CD14-positive monocyte (primary cell): ENCODE measurements around the gene TMEM45A. TPM values are rescaled to one million over a fixed set of nuclear protein-coding genes. Genes with fewer than 3 reads are reported as not detected.

ENCODE experiments used
- DNase-seq, 3 donors: peaks; one replicate each; pipeline ENCODE4 v3.0.0-alpha.2; 2011 to 2022
- H2AFZ ChIP-seq: 2 replicates; pipeline ENCODE4 v1.6.0; 2012; ENCODE audit warnings: mild to moderate bottlenecking, low read depth, low read length, inconsistent platforms; ENCODE audit not compliant: insufficient read depth, poor library complexity, severe bottlenecking
- H3K27ac ChIP-seq, 2 donors: 1 replicate in 1 of 2; 2 replicates in 1 of 2; pipeline ENCODE4 v1.5.1; 2012 to 2013; ENCODE audit warnings: low read length in 2 of 2, control low read depth in 1 of 2, inconsistent platforms in 1 of 2, low read depth in 1 of 2, mild to moderate bottlenecking in 1 of 2
- H3K27me3 ChIP-seq, 2 donors: one replicate each; pipeline versions ENCODE4 v1.6.0 to v1.6.1; 2011 to 2013; ENCODE audit warnings: low read length in 2 of 2; ENCODE audit not compliant: control insufficient read depth in 2 of 2, insufficient read depth in 2 of 2
- H3K36me3 ChIP-seq, 2 donors: replicated peaks in 1 of 2; 1 replicate in 1 of 2; 2 replicates in 1 of 2; pipeline versions ENCODE4 v1.5.1 to v1.6.1; 2012 to 2013; ENCODE audit warnings: low read length in 2 of 2, control low read depth in 1 of 2, inconsistent platforms in 1 of 2, mild to moderate bottlenecking in 1 of 2; ENCODE audit not compliant: insufficient read depth in 2 of 2, control insufficient read depth in 1 of 2
- H3K4me1 ChIP-seq, 2 donors: 1 replicate in 1 of 2; 2 replicates in 1 of 2; pipeline versions ENCODE4 v1.5.1 to v1.6.1; 2012 to 2013; ENCODE audit warnings: low read length in 2 of 2, control low read depth in 1 of 2, inconsistent platforms in 1 of 2, mild to moderate bottlenecking in 1 of 2, moderate library complexity in 1 of 2; ENCODE audit not compliant: insufficient read depth in 2 of 2, control insufficient read depth in 1 of 2
- H3K4me2 ChIP-seq: replicated peaks from 2 replicates; pipeline ENCODE3; 2012; ENCODE audit warnings: low read length, moderate library complexity, mild to moderate bottlenecking; ENCODE audit not compliant: poor library complexity, severe bottlenecking; ENCODE audit errors: extremely low read depth
- H3K4me3 ChIP-seq, 3 experiments: fragments of 200-600 bp in 1 of 3; sonication (generic) in 1 of 3; replicated peaks in 1 of 3; 1 replicate in 2 of 3; 2 replicates in 1 of 3; pipeline ENCODE4 v1.5.1; 2011 to 2013; ENCODE audit warnings: low read length in 3 of 3, mild to moderate bottlenecking in 3 of 3, control low read depth in 2 of 3, low read depth in 2 of 3, inconsistent platforms in 1 of 3, moderate library complexity in 1 of 3
- H3K79me2 ChIP-seq: 2 replicates; pipeline ENCODE4 v1.6.0; 2012; ENCODE audit warnings: mild to moderate bottlenecking, control low read depth, inconsistent platforms, low read length, moderate library complexity; ENCODE audit not compliant: insufficient read depth
- H3K9ac ChIP-seq: 2 replicates; pipeline ENCODE4 v1.6.0; 2017; ENCODE audit warnings: low read length, mild to moderate bottlenecking; ENCODE audit not compliant: insufficient read depth, poor library complexity, severe bottlenecking
- H3K9me3 ChIP-seq, 2 donors: replicated peaks in 1 of 2; 1 replicate in 1 of 2; 2 replicates in 1 of 2; pipeline versions ENCODE4 v1.5.1 to v1.6.1; 2012 to 2013; ENCODE audit warnings: low read length in 2 of 2, control low read depth in 1 of 2; ENCODE audit not compliant: control insufficient read depth in 1 of 2, insufficient read depth in 1 of 2
- H4K20me1 ChIP-seq: 2 replicates; pipeline ENCODE4 v1.6.0; 2012; ENCODE audit warnings: mild to moderate bottlenecking, low read length, control low read depth, moderate library complexity; ENCODE audit not compliant: insufficient read depth
- H3K27ac Mint-ChIP-seq, 7 donors: one replicate each; pipeline ENCODE4 v1.8.0; 2020; ENCODE audit warnings: mild to moderate bottlenecking in 7 of 7, mixed read lengths in 7 of 7, moderate library complexity in 6 of 7, inconsistent platforms in 2 of 7
- H3K27me3 Mint-ChIP-seq, 3 donors: one replicate each; pipeline ENCODE4 v1.8.0; 2021 to 2022; ENCODE audit warnings: low read depth in 3 of 3, mild to moderate bottlenecking in 3 of 3, mixed read lengths in 3 of 3, moderate library complexity in 3 of 3, inconsistent platforms in 1 of 3
- H3K36me3 Mint-ChIP-seq, 2 donors: one replicate each; pipeline ENCODE4 v1.8.0; 2020; ENCODE audit warnings: mixed read lengths in 2 of 2, inconsistent platforms in 1 of 2, mild to moderate bottlenecking in 1 of 2
- H3K4me1 Mint-ChIP-seq: one replicate; pipeline ENCODE4 v1.8.0; 2020; ENCODE audit warnings: mild to moderate bottlenecking, mixed read lengths
- H3K4me3 Mint-ChIP-seq, 2 donors: one replicate each; pipeline ENCODE4 v1.8.0; 2020; ENCODE audit warnings: mild to moderate bottlenecking in 2 of 2, mixed read lengths in 2 of 2, moderate library complexity in 1 of 2
- H3K9me3 Mint-ChIP-seq, 7 donors: one replicate each; pipeline ENCODE4 v1.8.0; 2020 to 2022; ENCODE audit warnings: mixed read lengths in 7 of 7, mild to moderate bottlenecking in 6 of 7, moderate library complexity in 6 of 7, inconsistent platforms in 2 of 7
- CTCF ChIP-seq: fragments of 200-600 bp; IDR thresholded peaks from one replicate; pipeline ENCODE4 v1.8.0; 2022; ENCODE audit warnings: antibody characterized with exemption, mild to moderate bottlenecking
- WGBS: methylation state at CpG from one replicate; pipeline ENCODE4 v1.1.5; 2013; ENCODE audit warnings: missing lambda C conversion rate; ENCODE audit not compliant: insufficient coverage; 5-methylcytosine and 5-hydroxymethylcytosine counted together
- intact Hi-C, 2 donors: fragments of 100-400 bp; cut with micrococcal nuclease; formaldehyde crosslinking; loops; one replicate each; pipeline versions ENCODE4 v1.15.0 to v1.15.1; 2023
- polyA plus RNA-seq, 3 donors: library from polyadenylated mRNA; depleted of rRNA in 1 of 3; unstranded in 2 of 3; stranded (reverse) in 1 of 3; fragments of 300-500 nt in 2 of 3; fragments of >200 nt in 1 of 3; fragmentation: Illumina TruSeq in 2 of 3; gene quantifications; 1 replicate in 2 of 3; 2 replicates in 1 of 3; pipeline ENCODE4 v1.2.3, GENCODE V29; 2012 to 2021

Gene TMEM45A
- polyA plus RNA-seq, 3 donors = 0.03 to 1.5 (median 0.97) TPM

- Mint-ChIP-seq H3K27me3 (peaks cover 0 to 1% (median 0%) of the 10 kb centered on the region in 3 donors), H3K9me3 (peaks cover 14 to 25% (median 18%) of the 10 kb centered on the region in 7 donors)
- intact Hi-C loops = no loop called here
Measured at GRCh38 chr3:100467133-100467532, 25.3 kb upstream of the TMEM45A start.

GRCh38 chr3:100468676-100469075 lies 23.7 kb upstream of the TMEM45A start:
- peaks cover 15 to 25% (median 18%) of the 10 kb centered on the region in 7 donors for H3K9me3 Mint-ChIP-seq
- no peak overlapping the region for H3K4me2 ChIP-seq
- peaks cover 14 to 17% of the 10 kb centered on the region in 2 donors for H3K4me1 ChIP-seq
- H3K27ac ChIP-seq = no peak overlapping the region
- H3K9ac ChIP-seq = no peak overlapping the region
- H3K27me3 Mint-ChIP-seq = peaks cover 0 to 1% (median 0%) of the 10 kb centered on the region in 3 donors
- peaks cover 14% of the 10 kb centered on the region for H3K4me1 Mint-ChIP-seq
- no peak overlapping the region for H3K27ac Mint-ChIP-seq
- H4K20me1 ChIP-seq = no peaks in the 10 kb centered on the region
- no peak overlapping the region for H3K4me3 Mint-ChIP-seq
- no peaks in the 10 kb centered on the region for H3K36me3 ChIP-seq
- DNase-seq = no peak
- intact Hi-C loops = no loop called here
- H2AFZ ChIP-seq = no peak overlapping the region
- 94% methylated on average over 2 of the region's 2 CpGs for WGBS
- H3K27me3 ChIP-seq = no peaks in the 10 kb centered on the region
- peaks cover 0 to 4% of the 10 kb centered on the region in 2 donors for H3K36me3 Mint-ChIP-seq
- H3K4me3 ChIP-seq = no peak overlapping the region
- H3K79me2 ChIP-seq = no peaks in the 10 kb centered on the region
- peaks cover 7 to 8% of the 10 kb centered on the region in 2 donors for H3K9me3 ChIP-seq
- no peak for TF ChIP-seq CTCF

More at GRCh38 chr3:100467133-100467532, 25.3 kb upstream of the TMEM45A start:
- Histone ChIP-seq H3K79me2 (no peaks in the 10 kb centered on the region), H3K36me3 (no peaks in the 10 kb centered on the region), H3K4me1 (peaks cover 14 to 17% of the 10 kb centered on the region in 2 donors), H3K9ac (no peak overlapping the region), H2AFZ (peak overlapping the region; percentile 62), H3K27me3 (no peaks in the 10 kb centered on the region), H3K9me3 (peaks cover 7 to 8% of the 10 kb centered on the region in 2 donors), H3K4me3 (no peak overlapping the region), H3K4me2 (no peak overlapping the region), H3K27ac (peak overlapping the region in 1 of 2 donors; percentile 71), H4K20me1 (no peaks in the 10 kb centered on the region)
- no CpG with 5 or more reads among the region's 1 CpG for WGBS
- Mint-ChIP-seq H3K36me3 (peaks cover 0 to 4% of the 10 kb centered on the region in 2 donors), H3K27ac (no peak overlapping the region), H3K4me3 (no peak overlapping the region), H3K4me1 (peaks cover 18% of the 10 kb centered on the region)
- DNase-seq = no peak
- no peak for TF ChIP-seq CTCF
